Rectal smooth muscle tissue (tissue), 1 donor: Measurements from ENCODE around the gene ROBO1.

ENCODE experiments used
- H3K27ac ChIP-seq: one replicate; pipeline ENCODE4 v1.7.0; 2013; ENCODE audit warnings: low read depth, low read length, inconsistent platforms
- H3K27me3 ChIP-seq: one replicate; pipeline ENCODE4 v1.7.0; 2013; ENCODE audit warnings: low read length; ENCODE audit not compliant: control insufficient read depth, insufficient read depth
- H3K36me3 ChIP-seq: one replicate; pipeline ENCODE4 v1.7.0; 2013; ENCODE audit warnings: low read length; ENCODE audit not compliant: control insufficient read depth, insufficient read depth
- H3K4me1 ChIP-seq: one replicate; pipeline ENCODE4 v1.7.0; 2013; ENCODE audit warnings: low read length; ENCODE audit not compliant: control insufficient read depth, insufficient read depth
- H3K4me3 ChIP-seq: one replicate; pipeline ENCODE4 v1.7.0; 2013; ENCODE audit warnings: low read length
- H3K9ac ChIP-seq: one replicate; pipeline ENCODE4 v1.7.0; 2013; ENCODE audit warnings: low read length

ROBO1 gene

DNA sequence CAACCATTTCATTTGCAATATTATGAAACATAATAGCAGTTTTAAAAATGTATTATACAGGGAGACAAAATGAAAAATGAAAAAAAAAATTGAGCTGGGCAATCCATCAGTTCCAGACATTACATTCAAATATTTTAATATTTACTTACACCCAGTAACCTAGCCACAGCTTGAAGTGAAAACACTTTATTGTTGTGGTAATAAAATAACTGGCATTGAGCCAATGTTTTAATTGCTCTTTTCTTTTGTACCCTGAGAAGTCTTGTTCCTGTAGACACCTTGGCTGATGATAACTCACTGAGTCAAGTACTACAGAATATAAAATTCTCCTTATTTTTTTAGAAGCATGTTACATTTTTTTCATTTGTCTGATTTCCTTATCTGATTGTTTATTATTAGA lies 180.6 kb downstream of the ROBO1 start:
- Histone ChIP-seq H3K27me3 (no peaks in the 10 kb centered on the region), H3K4me1 (no peaks in the 10 kb centered on the region), H3K9ac (no peak overlapping the region), H3K36me3 (no peaks in the 10 kb centered on the region), H3K4me3 (no peak overlapping the region), H3K27ac (no peak overlapping the region)

DNA sequence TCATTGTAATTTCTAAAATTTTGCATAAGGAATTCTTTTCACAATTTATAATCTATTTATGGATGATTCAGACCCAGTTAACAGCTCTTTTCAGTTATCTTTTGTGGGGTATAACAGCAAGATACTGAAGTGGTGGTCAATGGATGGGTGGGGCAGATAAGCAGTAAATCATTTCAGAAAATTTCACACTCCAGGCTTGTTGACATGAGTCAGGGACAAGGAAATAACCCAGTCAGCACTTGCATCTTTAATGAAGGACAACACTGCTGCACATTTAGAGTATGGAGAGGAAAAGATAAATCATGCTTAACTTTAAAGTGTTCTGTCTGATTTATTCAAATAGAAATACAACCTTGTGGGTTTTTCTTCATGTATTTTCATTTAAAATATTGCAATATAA lies 181.6 kb downstream of the ROBO1 start:
- H3K4me3 ChIP-seq = no peak overlapping the region
- no peaks in the 10 kb centered on the region for H3K36me3 ChIP-seq
- no peak overlapping the region for H3K27ac ChIP-seq
- no peaks in the 10 kb centered on the region for H3K27me3 ChIP-seq
- no peaks in the 10 kb centered on the region for H3K4me1 ChIP-seq
- no peak overlapping the region for H3K9ac ChIP-seq

DNA sequence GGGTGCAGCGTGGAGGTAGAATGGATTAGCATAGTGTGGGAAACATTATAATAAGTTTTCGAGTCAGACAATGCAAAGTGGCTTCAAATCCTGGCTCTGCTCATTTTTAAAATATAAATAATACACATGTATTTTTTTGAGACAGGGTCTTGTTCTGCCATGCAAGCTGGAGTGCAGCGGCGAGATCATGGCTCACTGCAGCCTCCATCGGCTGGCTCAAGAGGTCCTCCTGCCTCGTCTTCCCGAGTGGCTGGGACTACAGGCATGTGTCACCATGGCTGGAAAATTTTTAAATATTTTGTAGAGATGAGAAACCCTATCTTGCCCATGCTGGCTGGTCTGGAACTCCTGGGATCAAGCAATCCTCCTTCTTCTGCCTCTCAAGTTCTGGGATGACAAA lies 194.9 kb downstream of the ROBO1 start:
- no peak overlapping the region for H3K9ac ChIP-seq
- no peaks in the 10 kb centered on the region for H3K36me3 ChIP-seq
- no peak overlapping the region for H3K4me3 ChIP-seq
- H3K27me3 ChIP-seq = no peaks in the 10 kb centered on the region
- no peak overlapping the region for H3K27ac ChIP-seq
- H3K4me1 ChIP-seq = no peaks in the 10 kb centered on the region

DNA sequence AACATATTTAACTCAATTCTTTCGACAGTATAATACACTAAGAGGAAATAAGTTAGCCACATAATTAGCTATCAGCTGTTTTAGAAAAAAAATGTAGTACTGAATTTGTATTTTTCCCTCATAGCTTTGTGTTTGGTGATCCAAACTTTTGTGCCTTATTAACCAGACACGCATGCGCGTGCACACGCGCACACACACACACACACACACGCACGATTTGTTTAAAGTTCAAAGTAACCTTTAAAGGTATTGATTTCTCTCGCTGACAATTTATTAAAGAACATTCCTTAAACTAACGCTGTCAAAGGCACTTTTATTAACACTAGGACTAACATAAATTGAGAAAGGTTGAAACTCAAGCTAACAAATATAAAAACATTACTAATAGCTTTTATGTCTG lies 198.9 kb downstream of the ROBO1 start:
- H3K9ac ChIP-seq = no peak overlapping the region
- no peak overlapping the region for H3K27ac ChIP-seq
- no peaks in the 10 kb centered on the region for H3K4me1 ChIP-seq
- no peaks in the 10 kb centered on the region for H3K27me3 ChIP-seq
- H3K36me3 ChIP-seq = no peaks in the 10 kb centered on the region
- no peak overlapping the region for H3K4me3 ChIP-seq

DNA sequence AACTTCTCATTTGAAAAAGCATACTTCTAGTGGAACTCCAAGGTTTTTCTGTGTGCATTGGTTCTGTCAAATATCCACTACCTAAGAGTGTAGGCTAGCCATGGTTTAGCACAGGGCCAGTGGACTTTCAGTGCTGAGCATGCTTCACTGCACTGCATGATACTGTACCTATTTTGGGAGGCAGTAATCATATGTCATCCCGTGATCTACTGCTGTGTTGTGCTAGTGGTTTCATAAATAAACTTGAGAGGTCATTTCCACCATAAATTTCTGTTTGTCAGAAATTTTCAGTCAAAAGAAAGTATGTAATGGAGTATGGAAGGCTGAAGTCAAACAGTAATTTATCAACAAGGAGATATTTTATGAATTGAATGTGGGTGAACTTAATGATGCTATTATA lies 203.6 kb downstream of the ROBO1 start:
- no peaks in the 10 kb centered on the region for H3K4me1 ChIP-seq
- H3K4me3 ChIP-seq = no peak overlapping the region
- H3K27ac ChIP-seq = no peak overlapping the region
- H3K27me3 ChIP-seq = no peaks in the 10 kb centered on the region
- H3K9ac ChIP-seq = no peak overlapping the region
- H3K36me3 ChIP-seq = no peaks in the 10 kb centered on the region

DNA sequence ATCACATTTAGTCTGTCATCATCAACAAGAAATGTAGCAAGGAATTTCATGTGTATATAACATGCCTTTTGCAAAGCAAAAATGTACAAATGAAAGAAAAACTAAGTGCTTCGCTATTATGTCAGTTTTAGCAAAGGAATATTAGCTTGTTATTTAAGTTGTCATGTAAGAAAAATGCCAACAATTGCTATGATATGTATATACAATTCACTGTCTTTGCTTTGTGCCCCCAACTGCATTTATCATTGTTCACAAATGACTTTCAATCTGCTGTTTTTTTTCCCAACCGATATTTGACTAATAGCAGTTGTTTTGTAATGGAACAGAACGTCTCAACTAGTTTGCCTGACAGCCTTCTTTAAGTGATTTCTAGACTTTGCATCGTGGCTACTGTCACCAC lies 207.1 kb downstream of the ROBO1 start:
- H3K4me1 ChIP-seq = no peaks in the 10 kb centered on the region
- no peak overlapping the region for H3K9ac ChIP-seq
- H3K36me3 ChIP-seq = no peaks in the 10 kb centered on the region
- no peak overlapping the region for H3K4me3 ChIP-seq
- no peaks in the 10 kb centered on the region for H3K27me3 ChIP-seq
- no peak overlapping the region for H3K27ac ChIP-seq

DNA sequence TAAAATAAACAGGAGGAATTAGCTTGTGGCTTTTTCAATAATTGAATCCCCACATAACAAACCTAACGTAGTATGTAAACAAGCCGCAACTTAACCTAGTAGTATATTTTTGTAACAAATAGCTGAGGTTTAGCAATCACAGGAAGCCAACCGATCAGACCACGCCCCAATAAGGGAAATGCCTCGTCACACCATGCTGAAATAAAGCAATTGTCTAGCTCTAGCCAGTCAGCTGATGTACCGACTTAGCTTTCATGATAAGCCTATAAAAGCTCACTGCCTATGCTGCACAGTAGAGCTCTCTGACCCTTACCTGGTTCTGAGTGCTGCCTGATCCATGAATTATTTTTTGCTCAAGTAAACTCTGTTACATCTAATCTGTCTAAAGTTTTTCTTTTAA lies 208.9 kb downstream of the ROBO1 start:
- Histone ChIP-seq H3K4me3 (no peak overlapping the region), H3K27me3 (no peaks in the 10 kb centered on the region), H3K9ac (no peak overlapping the region), H3K27ac (no peak overlapping the region), H3K36me3 (no peaks in the 10 kb centered on the region), H3K4me1 (no peaks in the 10 kb centered on the region)

DNA sequence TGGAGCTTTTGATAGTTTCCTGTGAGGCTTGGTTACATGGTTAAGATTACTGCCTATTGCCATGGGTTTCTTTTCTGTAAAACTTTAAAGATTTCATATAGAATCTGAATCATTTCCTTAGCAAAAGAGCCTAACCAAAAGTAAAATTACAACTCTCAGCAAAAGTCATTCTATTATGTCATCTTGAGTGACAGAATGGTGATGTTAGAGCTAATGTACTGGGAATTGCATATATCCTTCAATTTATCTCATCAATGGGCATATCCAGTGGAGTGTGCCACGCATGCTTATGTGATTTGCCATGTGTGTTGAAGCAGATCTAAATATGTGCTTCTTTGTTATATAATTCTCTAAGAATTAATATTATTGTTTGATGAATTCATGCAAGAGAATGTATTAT lies 212.1 kb downstream of the ROBO1 start:
- Histone ChIP-seq H3K4me1 (no peaks in the 10 kb centered on the region), H3K4me3 (no peak overlapping the region), H3K27me3 (no peaks in the 10 kb centered on the region), H3K36me3 (no peaks in the 10 kb centered on the region), H3K27ac (no peak overlapping the region), H3K9ac (no peak overlapping the region)

DNA sequence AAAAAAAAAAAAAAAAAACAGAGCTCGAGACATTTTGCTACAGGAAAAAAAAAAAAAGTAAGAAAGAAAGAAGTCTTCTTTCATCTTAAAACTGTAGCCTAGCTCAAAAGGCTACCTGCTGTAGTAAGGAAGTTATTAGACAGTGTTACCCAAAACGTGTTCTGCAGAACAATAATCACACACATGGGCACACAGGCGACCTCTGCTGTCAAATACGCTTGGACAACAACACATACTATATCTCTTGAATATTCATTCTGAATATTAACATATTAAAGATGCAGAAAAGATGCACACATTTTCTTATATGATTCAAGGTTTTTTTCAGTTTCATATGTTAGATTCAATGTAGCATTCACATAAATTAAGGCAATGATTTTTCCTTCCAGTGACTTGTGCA lies 215.8 kb downstream of the ROBO1 start:
- H3K4me3 ChIP-seq = no peak overlapping the region
- no peak overlapping the region for H3K27ac ChIP-seq
- H3K9ac ChIP-seq = no peak overlapping the region
- no peaks in the 10 kb centered on the region for H3K4me1 ChIP-seq
- H3K27me3 ChIP-seq = no peaks in the 10 kb centered on the region
- H3K36me3 ChIP-seq = no peaks in the 10 kb centered on the region

DNA sequence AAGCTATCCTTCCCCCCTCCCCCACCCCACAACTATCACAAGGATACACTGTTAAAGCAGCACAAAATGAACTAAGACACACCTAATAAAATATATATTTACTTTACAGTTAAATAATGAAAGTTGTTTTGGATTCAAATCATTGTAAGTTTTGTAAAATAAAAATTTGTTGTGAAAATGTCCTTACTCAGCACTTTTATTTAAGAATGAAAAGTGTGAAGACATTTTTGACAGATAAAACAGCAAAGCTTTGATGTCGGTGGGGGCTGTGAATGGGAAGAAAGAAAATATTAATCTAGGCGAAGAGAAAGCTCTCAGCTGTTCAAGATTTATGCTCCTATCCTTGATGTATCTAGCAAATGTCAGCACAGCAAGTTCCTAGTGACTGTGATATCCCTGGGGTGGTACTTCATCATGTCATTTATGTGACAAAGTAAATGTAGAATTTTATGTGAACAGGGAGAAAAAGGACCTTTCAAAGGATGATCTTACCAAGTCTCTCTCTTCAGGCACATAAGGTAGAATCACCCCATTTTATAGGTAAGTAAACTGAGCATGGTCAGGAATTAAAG lies 216.4 kb downstream of the ROBO1 start:
- no peaks in the 10 kb centered on the region for H3K27me3 ChIP-seq
- no peak overlapping the region for H3K27ac ChIP-seq
- H3K36me3 ChIP-seq = no peaks in the 10 kb centered on the region
- H3K4me1 ChIP-seq = no peaks in the 10 kb centered on the region
- H3K4me3 ChIP-seq = no peak overlapping the region
- H3K9ac ChIP-seq = no peak overlapping the region

DNA sequence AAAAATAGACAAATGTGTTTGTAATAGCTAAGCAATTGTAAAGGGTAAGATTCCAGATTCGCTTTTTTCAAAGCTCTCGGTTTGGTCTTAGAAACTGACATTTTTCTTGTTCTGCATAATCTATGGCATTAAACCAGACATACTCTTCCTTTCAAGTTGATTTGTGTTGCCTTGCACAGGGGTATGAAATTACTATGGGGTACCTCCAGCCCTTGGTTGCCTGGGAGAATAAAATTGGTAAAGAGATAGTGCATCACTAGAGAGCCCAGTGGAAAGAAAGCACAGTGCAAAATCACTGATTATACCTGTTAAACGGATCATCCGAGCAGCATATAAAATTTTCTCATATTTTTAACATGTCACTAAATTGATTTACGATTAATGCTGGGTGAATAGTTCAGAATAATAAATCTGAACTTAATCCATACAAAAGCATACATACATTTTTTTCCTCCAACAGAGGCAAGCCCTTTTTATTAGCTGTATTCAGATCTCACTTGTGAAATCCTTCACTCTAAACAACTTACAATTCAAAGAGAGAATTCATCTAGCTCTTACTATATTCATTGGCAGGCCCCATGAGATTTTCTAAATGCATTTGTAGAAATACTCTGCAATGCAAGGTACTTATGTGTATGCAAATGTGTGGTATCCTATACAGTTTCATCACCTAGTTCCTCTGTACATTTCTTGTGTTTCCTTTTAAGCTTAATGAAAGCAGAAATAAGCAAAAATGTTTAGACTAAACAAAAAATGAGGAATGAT lies 224.4 kb downstream of the ROBO1 start:
- no peak overlapping the region for H3K4me3 ChIP-seq
- H3K4me1 ChIP-seq = no peaks in the 10 kb centered on the region
- no peaks in the 10 kb centered on the region for H3K27me3 ChIP-seq

DNA sequence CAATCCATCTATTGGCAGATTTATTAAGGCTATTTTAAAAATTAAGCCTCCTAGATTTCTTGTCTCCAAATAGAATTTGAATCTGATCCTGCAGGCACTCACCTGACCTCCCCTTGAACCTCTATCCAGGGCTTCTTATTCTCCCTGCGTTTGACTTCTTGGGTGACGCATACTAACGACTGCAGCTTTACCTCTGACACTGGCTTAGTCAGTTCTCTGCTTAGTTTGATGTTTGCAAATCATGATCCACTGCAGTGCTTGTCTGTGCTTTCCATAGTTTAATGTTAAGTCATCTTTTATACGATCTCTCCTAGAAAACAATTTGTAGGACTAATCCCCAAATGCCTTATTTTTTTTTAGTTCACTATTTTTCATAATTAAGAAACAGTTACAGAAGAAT lies 233.1 kb downstream of the ROBO1 start:
- Histone ChIP-seq H3K27me3 (no peaks in the 10 kb centered on the region), H3K4me3 (no peak overlapping the region), H3K36me3 (no peaks in the 10 kb centered on the region), H3K27ac (no peak overlapping the region), H3K4me1 (no peaks in the 10 kb centered on the region), H3K9ac (no peak overlapping the region)

More for the DNA sequence above, 224.4 kb downstream of the ROBO1 start:
- no peaks in the 10 kb centered on the region for H3K36me3 ChIP-seq
- no peak overlapping the region for H3K27ac ChIP-seq
- no peak overlapping the region for H3K9ac ChIP-seq
